Measurements from ENCODE around the gene CASTOR1. TPM values are rescaled to one million over a fixed set of nuclear protein-coding genes. Genes with fewer than 3 reads are reported as not detected.
A peak's percentile ranks its signal among the peaks of the same experiment; 100 is the strongest.

CASTOR1 gene
- total RNA-seq, 3 donors from 2014 or later = 15.5 to 26.6 (median 20.6) TPM

DNA sequence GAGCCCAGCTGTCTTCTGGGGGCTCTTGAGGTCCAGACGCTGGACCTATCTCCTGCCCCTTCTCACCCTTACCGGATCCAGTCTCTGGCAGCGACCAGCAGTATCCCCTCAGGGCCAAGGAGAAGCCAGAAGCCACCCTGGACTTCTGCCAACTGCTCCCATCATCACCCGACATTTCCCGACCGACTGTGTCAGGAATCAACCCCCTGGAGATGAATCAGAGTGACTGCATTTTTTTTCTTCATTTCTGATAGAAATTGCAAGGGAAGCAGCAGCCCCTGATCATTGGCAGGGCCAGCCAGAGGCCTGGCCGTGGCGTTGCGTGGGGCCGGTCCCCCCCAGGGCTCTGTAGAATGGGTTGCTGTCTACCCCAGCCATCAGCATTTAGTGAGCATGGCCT is 37.6 kb downstream of the CASTOR1 start:
- Histone ChIP-seq H3K9me3 (no peaks in the 10 kb centered on the region), H3K27me3 (no peaks in the 10 kb centered on the region), H3K36me3 (no peaks in the 10 kb centered on the region), H3K4me3 (no peak overlapping the region), H3K4me1 (peaks cover 0 to 9% of the 10 kb centered on the region in 2 donors), H3K27ac (peak overlapping the region in 1 of 2 donors; percentile 63)
- TF ChIP-seq, protein P1, sequence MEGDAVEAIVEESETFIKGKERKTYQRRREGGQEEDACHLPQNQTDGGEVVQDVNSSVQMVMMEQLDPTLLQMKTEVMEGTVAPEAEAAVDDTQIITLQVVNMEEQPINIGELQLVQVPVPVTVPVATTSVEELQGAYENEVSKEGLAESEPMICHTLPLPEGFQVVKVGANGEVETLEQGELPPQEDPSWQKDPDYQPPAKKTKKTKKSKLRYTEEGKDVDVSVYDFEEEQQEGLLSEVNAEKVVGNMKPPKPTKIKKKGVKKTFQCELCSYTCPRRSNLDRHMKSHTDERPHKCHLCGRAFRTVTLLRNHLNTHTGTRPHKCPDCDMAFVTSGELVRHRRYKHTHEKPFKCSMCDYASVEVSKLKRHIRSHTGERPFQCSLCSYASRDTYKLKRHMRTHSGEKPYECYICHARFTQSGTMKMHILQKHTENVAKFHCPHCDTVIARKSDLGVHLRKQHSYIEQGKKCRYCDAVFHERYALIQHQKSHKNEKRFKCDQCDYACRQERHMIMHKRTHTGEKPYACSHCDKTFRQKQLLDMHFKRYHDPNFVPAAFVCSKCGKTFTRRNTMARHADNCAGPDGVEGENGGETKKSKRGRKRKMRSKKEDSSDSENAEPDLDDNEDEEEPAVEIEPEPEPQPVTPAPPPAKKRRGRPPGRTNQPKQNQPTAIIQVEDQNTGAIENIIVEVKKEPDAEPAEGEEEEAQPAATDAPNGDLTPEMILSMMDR (IDR thresholded peaks at IDR 0.05) = no peak
- no peak for TF ChIP-seq POLR2AphosphoS5 (IDR thresholded peaks at IDR 0.05)
- no peak for TF ChIP-seq POLR2A (IDR thresholded peaks at IDR 0.05)
- no peak for DNase-seq (ENCODE audit: low spot score in 2 of 2)
- intact Hi-C loops (cut with DNase I; ENCODE audit: low total_unique reads) = no loop called here

DNA sequence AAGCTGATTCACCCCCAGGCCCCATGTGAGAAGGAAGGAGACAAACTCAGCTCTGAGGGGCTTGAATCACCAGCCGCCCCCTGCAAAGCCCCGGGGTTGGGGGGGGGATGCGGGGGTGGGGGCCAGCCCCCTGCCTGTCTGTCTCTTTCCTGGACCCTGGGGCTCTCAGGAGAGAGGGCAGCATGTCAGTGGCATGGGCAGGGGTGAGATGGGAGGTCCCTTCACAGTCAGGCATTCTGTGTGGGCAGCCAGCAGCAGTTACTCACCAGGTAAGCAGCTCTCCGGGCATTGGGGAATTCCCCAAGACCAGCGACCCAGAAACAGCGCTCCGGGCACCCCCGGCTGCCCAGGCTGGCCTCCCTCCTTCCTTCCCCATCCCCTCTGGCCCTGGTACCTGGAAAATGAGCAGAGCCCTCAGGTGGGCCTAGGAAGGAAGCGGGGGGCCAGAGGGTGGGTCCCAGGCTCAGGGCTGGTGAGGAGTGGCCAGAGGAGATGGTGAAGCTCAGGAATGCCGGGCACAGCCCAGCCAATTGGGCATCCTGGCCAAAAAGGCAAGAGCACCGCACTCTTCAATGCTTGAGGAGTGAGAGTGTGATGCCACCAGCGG is 38.5 kb downstream of the CASTOR1 start:
- H3K27me3 ChIP-seq = no peaks in the 10 kb centered on the region
- intact Hi-C loops (cut with DNase I; ENCODE audit: low total_unique reads) = no loop called here
- H3K9me3 ChIP-seq = no peaks in the 10 kb centered on the region
- H3K27ac ChIP-seq = peak overlapping the region in 1 of 2 donors; percentile 58
- DNase-seq (ENCODE audit: low spot score in 2 of 2) = peak in 1 of 2 donors; percentile 70
- TF ChIP-seq, protein P1 (IDR thresholded peaks at IDR 0.05) = no peak
- no peak for TF ChIP-seq POLR2AphosphoS5 (IDR thresholded peaks at IDR 0.05)
- TF ChIP-seq POLR2A (IDR thresholded peaks at IDR 0.05) = no peak
- H3K36me3 ChIP-seq = no peaks in the 10 kb centered on the region
- peaks cover 0 to 9% of the 10 kb centered on the region in 2 donors for H3K4me1 ChIP-seq
- no peak overlapping the region for H3K4me3 ChIP-seq

DNA sequence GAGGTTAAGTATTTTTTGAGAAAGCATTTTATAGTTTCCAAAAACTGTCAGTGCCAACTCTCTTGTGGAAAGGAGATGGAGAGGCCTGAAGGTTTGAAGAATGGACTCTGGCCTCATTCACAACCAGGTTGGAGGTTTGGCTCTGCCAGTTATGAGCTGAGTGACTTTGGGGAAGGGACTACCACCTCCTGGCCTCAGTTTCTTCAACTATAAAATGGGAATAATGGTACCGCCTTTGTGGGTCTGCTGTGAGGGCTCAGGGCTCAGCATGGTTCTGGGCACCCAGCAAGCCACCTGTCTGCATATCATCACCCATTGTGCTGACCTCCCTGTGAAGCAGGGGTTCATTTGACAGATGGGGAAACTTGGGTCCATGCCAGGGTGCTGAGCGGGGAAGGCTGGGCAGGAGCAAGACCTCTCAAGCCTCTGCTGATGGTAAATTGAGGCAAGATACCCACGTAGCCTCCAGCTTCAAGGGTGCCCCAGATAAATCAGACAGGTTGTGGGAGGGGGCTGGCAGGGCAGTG is 39.2 kb downstream of the CASTOR1 start:
- intact Hi-C loops (cut with DNase I; ENCODE audit: low total_unique reads) = no loop called here
- H3K4me3 ChIP-seq = no peak overlapping the region
- no peak overlapping the region for H3K27ac ChIP-seq
- TF ChIP-seq POLR2AphosphoS5 (IDR thresholded peaks at IDR 0.05) = no peak
- TF ChIP-seq POLR2A (IDR thresholded peaks at IDR 0.05) = no peak
- TF ChIP-seq, protein P1 (IDR thresholded peaks at IDR 0.05) = no peak
- no peaks in the 10 kb centered on the region for H3K36me3 ChIP-seq
- no peaks in the 10 kb centered on the region for H3K27me3 ChIP-seq
- H3K9me3 ChIP-seq = no peaks in the 10 kb centered on the region
- H3K4me1 ChIP-seq = peaks cover 0 to 9% of the 10 kb centered on the region in 2 donors
- DNase-seq (ENCODE audit: low spot score in 2 of 2) = no peak

DNA sequence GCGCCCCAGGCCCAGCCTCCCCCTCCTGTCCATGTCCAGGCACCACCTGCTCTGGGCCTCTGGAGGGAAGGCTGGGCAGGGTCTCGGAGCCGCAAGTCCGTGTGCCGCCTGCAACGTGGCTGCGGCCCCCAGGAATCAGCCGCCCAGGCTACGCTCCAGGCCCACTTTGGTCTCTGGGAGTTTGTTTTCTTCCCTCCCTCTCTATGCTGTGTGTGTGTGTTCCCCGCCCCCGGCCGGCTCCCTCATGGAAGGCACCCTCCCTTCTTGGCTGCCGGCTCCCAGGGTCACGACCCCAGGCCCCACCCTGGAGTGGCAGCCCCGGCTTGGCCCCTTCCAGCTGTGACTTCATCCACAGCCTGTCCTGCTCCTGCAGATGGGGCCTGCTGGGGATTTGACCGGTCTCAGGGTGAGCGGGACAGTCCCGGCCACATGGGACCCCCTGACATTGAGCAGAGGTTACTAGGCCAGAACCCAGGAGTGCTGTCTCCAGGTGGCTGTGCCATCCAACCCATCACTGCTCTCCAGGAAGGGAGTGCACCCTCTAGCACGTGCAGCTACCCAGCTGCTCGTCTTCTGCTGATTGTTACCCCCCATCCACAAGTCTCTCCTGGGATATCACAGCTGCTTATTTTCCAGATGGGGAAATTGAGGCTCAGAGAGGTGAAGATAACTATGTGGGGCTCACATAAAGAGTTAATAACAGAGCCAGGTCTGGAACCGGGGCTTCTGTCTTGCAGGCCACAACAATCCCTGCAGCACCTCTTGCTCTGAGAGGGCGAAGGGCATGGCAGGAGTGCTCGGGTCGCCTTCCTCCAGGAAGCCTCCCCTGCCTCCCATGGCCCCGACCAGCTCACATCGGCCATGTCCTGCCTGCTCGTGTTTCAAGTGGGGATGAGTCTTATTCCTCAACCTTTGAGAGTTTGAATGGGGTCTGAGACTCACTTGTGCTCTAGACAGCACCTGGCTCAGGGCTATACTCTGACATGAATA is 40.0 kb downstream of the CASTOR1 start:
- Histone ChIP-seq H3K27me3 (no peaks in the 10 kb centered on the region), H3K27ac (peak overlapping the region in 1 of 2 donors; percentile 48), H3K9me3 (no peaks in the 10 kb centered on the region), H3K4me3 (peak overlapping the region in 2 of 3 donors; percentile 14 to 31), H3K4me1 (peaks cover 0 to 9% of the 10 kb centered on the region in 2 donors), H3K36me3 (no peaks in the 10 kb centered on the region)
- no peak for DNase-seq (ENCODE audit: low spot score in 2 of 2)
- TF ChIP-seq, protein P1 (IDR thresholded peaks at IDR 0.05) = no peak
- no peak for TF ChIP-seq POLR2A (IDR thresholded peaks at IDR 0.05)
- TF ChIP-seq POLR2AphosphoS5 (IDR thresholded peaks at IDR 0.05) = no peak
- intact Hi-C loops (cut with DNase I; ENCODE audit: low total_unique reads) = no loop called here

Measured in breast epithelium (tissue), 4 donors.